Psoas muscle (tissue), 8 donors: ENCODE data around the gene GPR4. TPM values are rescaled to one million over a fixed set of nuclear protein-coding genes. Genes with fewer than 3 reads are reported as not detected.
A peak's percentile ranks its signal among the peaks of the same experiment; 100 is the strongest.

ENCODE experiments used
- ATAC-seq, 4 donors: fragments of 200-7000 bp; cut with Tn5 transposase; one replicate each; pipeline ENCODE4 v1.9.1; 2020; ENCODE audit warnings: moderate library complexity in 3 of 4, mild to moderate bottlenecking in 2 of 4
- DNase-seq, 2 donors: peaks; one replicate each; pipeline ENCODE4 v3.0.0-alpha.2; 2020
- H3K27ac ChIP-seq: fragments of 200-600 bp; one replicate; pipeline ENCODE4 v1.8.0; 2022
- H3K27me3 ChIP-seq, 3 donors: fragments of 200-600 bp in 1 of 3; one replicate each; pipeline versions ENCODE4 v1.6.1 to v1.8.0; 2013 to 2022; ENCODE audit warnings: low read length in 2 of 3, mild to moderate bottlenecking in 2 of 3, moderate library complexity in 1 of 3; ENCODE audit not compliant: insufficient read depth in 3 of 3
- H3K36me3 ChIP-seq, 2 donors: fragments of 200-600 bp in 1 of 2; one replicate each; pipeline versions ENCODE4 v1.6.1 to v1.8.0; 2013 to 2022; ENCODE audit warnings: low read depth in 1 of 2, mild to moderate bottlenecking in 1 of 2, moderate library complexity in 1 of 2; ENCODE audit not compliant: insufficient read depth in 1 of 2
- H3K4me1 ChIP-seq: fragments of 200-600 bp; one replicate; pipeline ENCODE4 v1.8.0; 2022
- H3K4me3 ChIP-seq: fragments of 200-600 bp; one replicate; pipeline ENCODE4 v1.8.0; 2022; ENCODE audit warnings: mild to moderate bottlenecking
- H3K9me3 ChIP-seq: fragments of 200-600 bp; one replicate; pipeline ENCODE4 v1.8.0; 2022
- WGBS, 3 donors: extraction: QIAGEN DNeasy Blood & Tissue Kit; methylation state at CpG; one replicate each; pipeline versions ENCODE4 v1.1.6 to v1.1.7; 2013; 5-methylcytosine and 5-hydroxymethylcytosine counted together
- intact Hi-C, 2 donors: fragments of 100-400 bp; cut with DNase I; formaldehyde crosslinking; loops; one replicate each; pipeline versions ENCODE4 v1.11.0 to v1.14.2; 2022
- polyA plus RNA-seq, 3 donors: library from polyadenylated mRNA; stranded (reverse); fragments of 200-250 nt; gene quantifications; one replicate each; pipeline ENCODE4 v1.2.3, GENCODE V29; 2013
- total RNA-seq, 4 donors: library from RNA; stranded (reverse); fragmentation: NEBNext Ultra II Directional in 2 of 4; extraction: Animal tissue kit (Norgen Biotek cat#: 25700) in 2 of 4; gene quantifications; one replicate each; pipeline versions ENCODE4 v1.2.1 to v1.2.4, GENCODE V29; 2021 to 2023
- TF ChIP-seq, protein P1 (sequence below): fragments of 200-600 bp; IDR thresholded peaks from one replicate; pipeline ENCODE4 v1.8.0; 2022; ENCODE audit warnings: antibody characterized with exemption
- donor health status: healthy with polysubstance abuse.
- donor health status: DM: no; HTN: no; CAD: no; lungs with moderate emphysema.
- donor health status: Bipolar disorder and iron deficiency.
- donor health status: healthy.
- donor health status: DM: yes; HTN: yes; CAD: no.
- donor health status: DM: no; HTN: no; CAD: no.
- donor health status: DM: no; HTN: no; CAD: no.
- donor health status: DM: yes; HTN: yes; CAD: no.

GPR4 gene
- total and polyA plus RNA-seq, 7 donors, result 1.6 to 7.5 (median 3.0) TPM

DNA sequence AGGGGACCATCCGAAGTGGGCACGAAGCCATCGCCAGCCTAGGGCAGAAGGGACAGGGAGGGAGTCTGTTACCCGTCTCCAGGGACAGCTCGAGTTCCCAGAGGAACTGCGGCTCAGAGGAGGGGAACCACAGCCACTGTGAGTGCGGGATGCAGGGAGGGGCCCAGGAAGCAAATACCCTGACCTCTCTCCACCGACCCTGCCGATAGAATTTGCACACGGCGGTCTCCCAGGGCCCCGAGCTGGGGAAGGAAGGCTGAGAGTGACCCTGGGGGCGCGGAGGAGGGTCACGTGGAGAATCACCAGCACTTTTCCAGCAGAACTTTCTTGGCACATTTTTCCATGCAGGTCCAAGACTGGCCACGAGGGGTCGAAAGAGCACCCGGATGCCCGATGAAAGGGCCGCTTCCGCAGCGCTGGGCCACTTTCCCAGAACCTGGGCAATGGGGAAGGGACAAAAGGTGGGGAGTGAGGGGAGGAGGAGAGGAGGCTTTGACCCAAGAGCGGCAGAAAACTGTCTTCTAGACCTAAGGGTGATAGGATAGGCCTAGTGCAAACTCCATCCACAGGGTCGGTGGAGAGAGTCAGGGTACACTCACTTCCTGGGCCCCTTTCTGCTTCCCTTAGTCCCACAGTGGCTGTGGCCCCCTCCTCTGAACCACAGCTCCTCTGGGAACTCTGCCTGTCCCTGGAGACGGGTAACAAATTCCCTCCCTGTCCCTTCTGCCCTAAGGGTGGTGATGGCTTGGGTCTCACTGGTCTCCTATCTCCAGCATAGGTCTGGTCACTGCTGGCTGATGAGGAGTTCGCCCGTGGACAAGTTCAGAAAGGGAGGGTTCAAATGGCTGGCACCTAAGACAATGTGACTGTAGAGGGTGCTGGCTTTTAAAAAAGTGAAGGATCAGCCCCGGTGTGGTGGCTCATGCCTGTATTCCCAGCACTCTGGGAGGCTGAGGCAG lies 5.3 kb upstream of the GPR4 start:
- intact Hi-C loops, result loop anchor here (1.0 to 2.0 kb wide), 2 partner anchors 35 to 36 kb away; no protein-coding TSS in a partner anchor
- TF ChIP-seq, protein P1, sequence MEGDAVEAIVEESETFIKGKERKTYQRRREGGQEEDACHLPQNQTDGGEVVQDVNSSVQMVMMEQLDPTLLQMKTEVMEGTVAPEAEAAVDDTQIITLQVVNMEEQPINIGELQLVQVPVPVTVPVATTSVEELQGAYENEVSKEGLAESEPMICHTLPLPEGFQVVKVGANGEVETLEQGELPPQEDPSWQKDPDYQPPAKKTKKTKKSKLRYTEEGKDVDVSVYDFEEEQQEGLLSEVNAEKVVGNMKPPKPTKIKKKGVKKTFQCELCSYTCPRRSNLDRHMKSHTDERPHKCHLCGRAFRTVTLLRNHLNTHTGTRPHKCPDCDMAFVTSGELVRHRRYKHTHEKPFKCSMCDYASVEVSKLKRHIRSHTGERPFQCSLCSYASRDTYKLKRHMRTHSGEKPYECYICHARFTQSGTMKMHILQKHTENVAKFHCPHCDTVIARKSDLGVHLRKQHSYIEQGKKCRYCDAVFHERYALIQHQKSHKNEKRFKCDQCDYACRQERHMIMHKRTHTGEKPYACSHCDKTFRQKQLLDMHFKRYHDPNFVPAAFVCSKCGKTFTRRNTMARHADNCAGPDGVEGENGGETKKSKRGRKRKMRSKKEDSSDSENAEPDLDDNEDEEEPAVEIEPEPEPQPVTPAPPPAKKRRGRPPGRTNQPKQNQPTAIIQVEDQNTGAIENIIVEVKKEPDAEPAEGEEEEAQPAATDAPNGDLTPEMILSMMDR, result peak; percentile 80
- WGBS, 3 donors, result 11 to 14% (median 12%) methylated on average over 27 to 28 of the region's 28 CpGs

DNA sequence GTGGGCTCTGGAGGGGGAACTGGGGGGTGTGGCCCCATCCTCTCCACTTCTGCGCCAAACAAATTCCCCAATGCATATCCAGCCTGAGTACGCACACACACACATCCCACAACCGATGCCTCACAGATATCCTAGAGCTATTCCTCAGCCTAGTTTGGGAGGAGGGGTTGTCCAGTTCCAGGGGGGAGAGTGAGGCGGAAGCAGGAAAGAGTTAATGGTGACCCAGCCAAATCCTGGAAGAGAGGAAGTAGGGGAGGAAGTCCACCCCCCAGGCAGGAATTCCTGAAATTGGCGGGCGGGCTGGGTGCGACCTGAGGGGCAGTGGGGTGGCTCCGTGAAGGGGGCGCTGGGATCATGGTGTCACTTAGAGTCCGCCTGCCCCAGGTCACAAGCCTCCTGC lies 897 bp downstream of the GPR4 start:
- DNase-seq (no peak), ATAC-seq (peak in 2 of 4 donors; percentile 21 to 26)
- Histone ChIP-seq H3K4me1 (peaks cover 7% of the 10 kb centered on the region), H3K27me3 (peaks cover 0 to 74% (median 26%) of the 10 kb centered on the region in 3 donors), H3K36me3 (no peaks in the 10 kb centered on the region), H3K4me3 (peak overlapping the region; percentile 65), H3K27ac (peak overlapping the region; percentile 36), H3K9me3 (no peaks in the 10 kb centered on the region)
- intact Hi-C loops, result no loop called here
- TF ChIP-seq, protein P1, result no peak
- WGBS, 3 donors, result 8 to 13% (median 11%) methylated on average over 10 of the region's 10 CpGs

More for the DNA sequence above, 5.3 kb upstream of the GPR4 start:
- H3K27me3 ChIP-seq, result peaks cover 0 to 18% (median 3%) of the 10 kb centered on the region in 3 donors
- ATAC-seq, result peak; percentile 63 to 90 (median 84)
- no peaks in the 10 kb centered on the region for H3K4me1 ChIP-seq
- DNase-seq, result peak; percentile 77 to 85
- peak overlapping the region; percentile 33 for H3K4me3 ChIP-seq
- no peak overlapping the region for H3K27ac ChIP-seq
- no peaks in the 10 kb centered on the region for H3K9me3 ChIP-seq
- peaks cover 0 to 20% of the 10 kb centered on the region in 2 donors for H3K36me3 ChIP-seq

DNA sequence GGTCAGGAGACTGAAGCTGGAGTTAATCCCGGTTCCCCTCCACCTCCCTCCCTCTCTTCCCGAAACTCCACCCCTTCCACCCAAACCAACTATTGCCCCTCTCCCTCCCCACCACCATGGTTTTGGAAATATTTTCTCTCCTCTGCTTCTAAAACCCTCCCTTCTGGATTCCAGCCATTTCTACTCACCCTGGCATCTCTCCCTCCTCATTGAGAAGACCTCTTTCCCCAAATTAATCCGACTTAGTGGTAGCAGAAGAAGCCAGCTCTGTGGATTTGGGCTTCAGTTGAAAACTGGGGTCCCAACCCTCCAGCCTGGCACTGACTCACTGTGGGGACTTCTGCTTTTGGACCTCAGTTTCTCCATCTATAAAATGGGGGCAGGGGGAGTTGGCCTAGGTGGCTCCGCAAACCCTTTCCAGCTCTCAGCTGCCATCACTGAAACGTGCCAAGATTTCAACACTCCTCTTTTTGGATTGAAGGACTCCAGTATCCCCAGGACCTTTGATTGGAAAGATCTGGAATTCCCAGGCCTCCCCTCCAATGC lies 1.6 kb downstream of the GPR4 start:
- DNase-seq (no peak), ATAC-seq (no peak)
- Histone ChIP-seq H3K4me3 (peak overlapping the region; percentile 65), H3K9me3 (no peaks in the 10 kb centered on the region), H3K27me3 (peaks cover 0 to 81% (median 31%) of the 10 kb centered on the region in 3 donors), H3K27ac (peak overlapping the region; percentile 9), H3K4me1 (peaks cover 7% of the 10 kb centered on the region), H3K36me3 (no peaks in the 10 kb centered on the region)
- TF ChIP-seq, protein P1, result no peak
- WGBS, 3 donors, result 23 to 33% (median 25%) methylated on average over 5 of the region's 5 CpGs
- intact Hi-C loops, result no loop called here

DNA sequence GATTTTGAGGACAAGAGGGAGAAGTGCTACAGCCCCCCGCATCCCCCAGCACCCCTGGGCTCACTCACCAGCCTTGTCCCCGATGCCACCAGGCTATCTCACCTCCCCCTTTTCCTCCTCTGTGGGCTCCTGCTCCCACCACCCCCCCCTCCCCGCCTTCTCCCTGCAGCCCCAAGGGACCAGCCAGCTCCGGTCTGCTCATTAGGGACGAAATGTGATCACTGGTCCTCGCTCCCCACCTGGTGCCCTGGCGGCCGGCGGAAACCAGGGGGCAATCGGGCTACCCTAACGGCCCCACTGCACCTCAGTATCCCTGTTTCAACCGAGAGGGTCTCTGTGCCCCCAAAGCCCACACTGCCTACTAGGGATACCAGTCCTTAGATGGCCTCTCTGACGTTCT lies 2.7 kb downstream of the GPR4 start:
- peaks cover 0 to 85% (median 29%) of the 10 kb centered on the region in 3 donors for H3K27me3 ChIP-seq
- H3K4me3 ChIP-seq, result peak overlapping the region; percentile 65
- intact Hi-C loops, result no loop called here
- H3K36me3 ChIP-seq, result no peaks in the 10 kb centered on the region
- ATAC-seq, result peak in 1 of 4 donors; percentile 26
- no peak overlapping the region for H3K27ac ChIP-seq
- H3K9me3 ChIP-seq, result no peaks in the 10 kb centered on the region
- TF ChIP-seq, protein P1, result no peak
- DNase-seq, result no peak
- 4 to 11% (median 5%) methylated on average over 12 to 13 of the region's 13 CpGs for WGBS, 3 donors
- H3K4me1 ChIP-seq, result peaks cover 7% of the 10 kb centered on the region
